NCI-H1930 (cell line): ENCODE data around the gene TSNAX.
"Not testable (repeated sequence)": the region's sequence is repeated elsewhere in the genome, so short reads cannot be mapped to it uniquely, and the experiment has no call there.

Experiments
- DNase-seq, 2 experiments: peaks; one replicate each; lab custom pipeline; 2025; lab: John Stamatoyannopoulos, UW

TSNAX gene

DNA sequence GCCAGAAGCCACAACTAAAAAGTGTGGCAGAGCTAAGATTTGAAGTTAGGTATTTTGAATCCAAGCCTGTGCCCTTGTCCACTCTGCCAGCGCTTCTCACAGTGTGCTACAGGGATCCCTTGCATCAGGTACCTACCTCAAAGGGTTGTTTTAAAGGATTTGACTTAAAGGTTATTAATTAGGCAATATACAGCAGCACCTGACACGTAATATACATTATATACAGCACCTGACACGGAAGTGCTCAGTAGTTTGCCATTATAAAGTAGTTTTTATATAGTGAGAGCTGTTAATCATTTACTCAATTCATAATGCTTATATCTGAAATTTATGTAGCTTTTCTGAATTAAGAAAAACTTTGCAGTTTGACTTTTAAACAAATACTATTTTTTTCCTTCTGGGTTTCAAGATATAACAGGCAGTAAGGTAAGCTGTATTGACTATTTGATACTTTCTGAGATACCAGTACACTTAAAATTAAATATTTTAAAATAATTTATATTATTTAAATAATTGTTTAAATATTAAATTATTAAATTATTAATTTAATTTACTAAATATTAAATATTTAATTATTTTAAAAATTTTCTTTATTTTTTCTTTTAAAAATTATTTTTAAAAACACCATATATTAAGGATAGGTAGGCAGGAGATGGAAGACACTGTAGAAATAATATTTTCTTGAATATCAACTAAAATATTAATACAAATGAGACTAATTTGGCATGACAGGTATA lies 33.3 kb downstream of the TSNAX start:
- no peak for DNase-seq

DNA sequence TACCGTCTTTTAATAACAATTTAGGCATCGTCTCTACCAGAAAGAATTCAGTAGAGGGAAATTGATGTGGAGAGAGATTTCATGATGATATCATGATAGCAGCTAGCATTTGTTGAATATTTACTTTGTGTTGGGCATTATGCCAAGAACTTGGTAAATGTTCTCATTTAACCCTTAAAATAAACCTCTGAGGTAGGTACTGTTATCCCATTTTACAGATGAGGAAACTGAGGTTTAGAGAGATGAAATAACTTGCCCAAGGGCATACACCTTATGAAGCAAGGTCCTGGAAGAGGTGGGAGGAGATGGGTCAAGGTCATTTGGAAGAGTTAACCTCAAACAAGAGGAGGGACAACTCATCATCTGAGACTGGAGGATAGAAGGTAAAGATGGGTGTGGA lies 34.8 kb downstream of the TSNAX start:
- DNase-seq = no peak

DNA sequence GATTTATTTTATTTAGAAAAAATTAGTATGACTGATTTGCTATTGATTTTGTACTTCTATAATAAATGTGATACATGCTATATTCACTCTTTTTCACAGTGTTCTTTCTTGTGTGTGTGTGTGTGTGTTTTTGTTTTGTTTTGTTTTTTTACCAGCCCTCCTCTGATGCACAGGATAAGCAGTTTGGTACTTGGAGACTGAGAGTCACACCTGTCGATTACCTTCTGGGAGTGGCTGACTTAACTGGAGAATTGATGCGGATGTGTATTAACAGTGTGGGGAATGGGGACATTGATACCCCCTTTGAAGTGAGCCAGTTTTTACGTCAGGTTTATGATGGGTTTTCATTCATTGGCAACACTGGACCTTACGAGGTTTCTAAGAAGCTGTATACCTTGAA lies 35.9 kb downstream of the TSNAX start:
- no peak for DNase-seq

DNA sequence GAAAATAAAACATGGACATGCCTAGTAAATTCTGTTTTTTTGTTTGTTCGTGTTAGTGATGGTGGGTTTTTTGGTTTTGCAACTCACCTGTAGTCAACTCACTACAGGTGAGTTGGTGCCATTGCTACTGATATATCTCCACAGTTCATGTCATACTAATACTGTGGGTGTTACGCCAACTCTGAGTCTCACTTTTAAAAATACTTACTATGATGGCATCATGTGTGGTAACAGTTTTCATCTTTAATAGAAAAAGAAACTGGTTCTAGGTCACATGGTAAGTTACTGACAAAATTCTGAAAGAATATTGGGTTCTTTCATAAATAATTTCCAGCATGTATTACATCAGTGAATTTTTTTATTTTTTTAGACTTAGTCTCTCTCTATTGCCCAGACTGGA lies 38.0 kb downstream of the TSNAX start:
- no peak for DNase-seq

DNA sequence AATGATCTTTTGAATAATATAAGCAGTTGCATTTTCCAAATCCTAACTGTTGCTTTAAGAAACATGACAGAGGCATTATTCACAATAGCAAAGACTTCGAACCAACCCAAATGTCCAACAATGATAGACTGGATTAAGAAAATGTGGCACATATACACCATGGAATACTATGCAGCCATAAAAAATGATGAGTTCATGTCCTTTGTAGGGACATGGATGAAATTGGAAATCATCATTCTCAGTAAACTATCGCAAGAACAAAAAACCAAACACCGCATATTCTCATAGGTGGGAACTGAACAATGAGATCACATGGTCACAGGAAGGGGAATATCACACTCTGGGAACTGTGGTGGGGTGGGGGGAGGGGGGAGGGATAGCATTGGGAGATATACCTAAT lies 41.8 kb downstream of the TSNAX start:
- DNase-seq = not testable (repeated sequence)

DNA sequence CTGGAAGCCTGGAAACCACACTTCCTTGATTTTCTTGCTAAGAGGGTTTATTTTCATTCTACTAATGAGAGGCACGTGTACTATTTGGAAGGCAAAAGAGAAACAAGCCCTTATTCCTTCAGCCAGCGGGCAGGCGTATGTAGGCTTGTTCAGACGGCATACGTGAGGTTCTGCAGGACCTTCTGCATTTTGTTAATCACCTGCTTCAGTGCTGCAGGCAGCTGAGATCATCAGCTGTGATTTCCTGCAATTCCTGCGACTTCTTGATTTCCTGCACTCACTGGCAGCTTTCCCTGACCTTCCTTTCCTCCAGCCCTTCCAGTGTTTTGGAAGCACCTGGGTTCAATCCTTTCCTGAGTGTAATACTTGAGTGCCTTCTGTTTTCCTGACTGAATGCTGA lies 43.4 kb downstream of the TSNAX start:
- no peak for DNase-seq

DNA sequence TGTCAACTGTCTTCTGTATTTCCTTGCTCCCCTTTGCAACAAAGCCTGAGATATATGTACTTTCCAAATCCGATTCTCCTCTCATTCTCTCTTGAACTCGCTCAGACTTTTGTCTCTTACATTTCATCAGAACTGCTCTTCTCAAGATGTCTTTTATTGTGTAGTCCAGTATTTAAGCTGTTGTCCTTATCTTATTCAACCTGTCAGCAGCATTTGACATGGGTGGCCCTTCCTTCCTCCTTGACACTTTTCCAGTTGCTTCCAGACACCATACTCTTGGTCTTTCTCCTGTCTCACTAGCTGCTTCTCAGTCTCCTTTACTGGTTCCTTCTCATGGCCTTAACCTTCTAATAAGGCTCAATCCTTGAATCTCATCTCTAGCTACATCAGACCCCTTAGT lies 47.0 kb downstream of the TSNAX start:
- no peak for DNase-seq

DNA sequence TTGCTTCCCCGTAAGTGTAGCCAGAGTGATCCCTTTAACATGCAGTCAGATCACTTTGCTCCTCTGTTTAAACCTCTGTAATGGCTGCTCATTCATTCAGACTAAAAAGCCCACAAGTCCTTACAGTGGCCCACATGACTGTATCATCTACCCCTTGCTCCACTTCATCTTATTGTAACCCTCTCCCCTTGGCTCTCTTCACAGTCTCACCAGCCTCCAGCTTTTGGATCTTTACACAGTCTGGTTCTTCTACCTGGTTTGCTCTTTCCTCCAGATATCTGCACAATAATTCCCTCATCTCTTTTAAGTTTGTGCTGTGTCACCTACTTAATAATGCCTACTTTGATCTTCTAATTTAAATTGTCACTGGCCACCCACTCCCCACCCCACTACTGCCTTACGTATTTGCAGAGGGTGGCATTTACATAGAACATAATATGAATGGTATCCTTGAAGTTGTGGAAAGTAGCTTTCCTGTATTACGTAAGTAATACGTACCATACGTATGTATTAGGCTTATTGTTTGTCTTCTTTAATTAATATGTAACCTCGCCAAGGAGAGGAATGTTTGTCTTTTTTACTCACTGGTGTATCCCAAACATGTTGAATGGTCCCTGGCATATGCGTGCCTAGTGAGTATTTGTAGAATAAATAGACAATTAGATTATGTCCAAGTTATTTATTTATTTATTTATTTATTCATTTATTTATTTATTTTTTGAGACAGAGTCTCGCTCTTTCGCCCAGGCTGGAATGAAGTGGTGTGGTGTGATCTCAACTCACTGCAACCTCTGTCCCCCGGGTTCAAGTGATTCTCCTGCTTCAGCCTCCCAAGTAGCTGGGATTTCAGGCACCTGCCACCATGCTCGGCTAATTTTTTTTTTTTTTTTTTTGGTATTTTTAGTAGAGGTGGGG lies 48.6 kb downstream of the TSNAX start:
- DNase-seq = no peak

DNA sequence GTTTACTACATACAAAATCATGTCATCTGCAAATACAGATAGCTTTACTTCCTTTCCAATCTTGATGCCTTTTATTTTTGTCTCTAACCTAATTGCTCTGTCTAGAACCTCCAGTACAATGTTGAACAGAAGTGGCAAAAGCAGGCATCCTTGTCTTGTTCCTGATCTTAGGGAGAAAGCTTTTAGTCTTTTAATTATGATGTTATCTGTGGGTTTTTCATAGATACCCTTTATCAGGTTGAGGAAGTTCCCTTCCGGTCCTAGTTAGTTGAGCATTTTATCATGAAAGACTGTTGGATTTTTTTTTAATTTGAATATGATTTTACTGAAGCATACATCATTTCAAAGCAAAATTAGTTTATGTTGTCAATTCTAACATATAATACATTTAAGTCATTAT lies 52.4 kb downstream of the TSNAX start:
- DNase-seq = no peak

DNA sequence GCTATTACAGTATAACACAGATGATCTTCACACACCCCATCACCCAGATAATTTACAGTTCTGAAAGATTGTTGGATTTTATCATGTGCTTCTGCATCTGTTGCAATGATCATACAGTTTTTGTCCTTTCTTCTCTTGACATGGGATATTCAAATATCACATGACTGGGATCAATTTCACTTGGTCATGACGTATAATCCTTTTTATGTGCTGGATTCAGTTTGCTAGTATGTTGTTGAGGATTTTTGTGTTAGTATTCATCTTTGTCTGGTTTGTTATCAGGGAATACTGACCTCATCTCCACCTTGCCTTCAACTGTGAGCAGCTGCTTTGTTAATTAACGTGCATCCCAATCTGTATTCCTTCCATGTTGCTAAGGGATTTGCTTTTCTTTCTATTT lies 53.4 kb downstream of the TSNAX start:
- DNase-seq = no peak

DNA sequence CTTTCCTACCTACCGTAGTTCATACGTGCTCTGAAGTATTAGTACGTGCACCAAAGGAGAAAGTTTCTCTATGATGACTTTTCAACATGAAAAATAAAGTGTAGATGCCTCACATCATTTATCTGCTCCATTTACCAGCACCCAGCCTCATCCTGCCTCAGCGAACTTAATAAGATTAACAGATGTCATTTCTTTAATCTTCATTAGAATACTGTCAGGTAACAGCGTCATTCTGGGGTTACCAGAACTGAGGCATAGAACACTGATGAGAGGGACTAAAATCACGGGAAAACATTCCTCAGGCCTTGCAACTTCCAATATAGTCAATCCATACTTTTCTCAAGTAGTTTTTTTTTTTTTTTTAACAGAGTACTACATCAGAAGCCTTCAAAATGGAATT lies 54.9 kb downstream of the TSNAX start:
- no peak for DNase-seq

DNA sequence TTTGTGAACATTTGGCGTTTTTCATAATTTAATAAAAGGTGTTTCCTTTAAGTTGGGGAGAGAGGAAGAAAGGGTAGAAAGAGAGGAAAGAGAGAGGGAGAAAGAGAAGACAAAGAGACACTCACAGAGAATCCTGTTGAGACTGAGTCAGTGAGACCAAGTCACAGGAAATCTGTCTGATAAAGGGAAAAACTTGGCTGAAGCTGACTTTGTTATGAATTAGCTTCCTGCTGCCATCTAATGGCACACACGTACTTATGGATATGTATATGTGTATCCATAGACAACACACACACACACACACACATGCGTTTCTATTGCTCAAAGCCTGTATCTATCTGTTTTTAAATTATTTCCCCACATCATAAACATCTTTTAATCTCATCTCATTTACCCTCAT lies 55.6 kb downstream of the TSNAX start:
- DNase-seq = peak in 1 of 2 experiments; percentile 5

DNA sequence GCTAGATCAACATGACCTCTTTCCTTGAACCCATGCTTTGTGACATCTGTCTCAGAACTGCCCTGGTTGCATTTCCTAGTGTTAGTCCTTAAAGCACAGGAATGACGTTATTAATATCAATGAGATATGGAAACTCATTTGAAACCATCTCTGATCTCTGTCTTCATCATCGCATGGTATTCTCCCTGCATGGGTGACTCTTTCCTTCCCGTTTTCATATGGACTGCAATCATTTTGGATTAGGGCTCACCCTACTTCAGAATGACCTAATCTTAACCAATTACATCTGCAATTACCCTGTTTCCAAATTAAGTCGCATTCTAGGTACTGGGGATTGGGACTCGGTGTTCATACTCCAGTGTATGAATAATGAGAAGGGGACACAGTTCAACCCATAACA lies 56.5 kb downstream of the TSNAX start:
- no peak for DNase-seq

DNA sequence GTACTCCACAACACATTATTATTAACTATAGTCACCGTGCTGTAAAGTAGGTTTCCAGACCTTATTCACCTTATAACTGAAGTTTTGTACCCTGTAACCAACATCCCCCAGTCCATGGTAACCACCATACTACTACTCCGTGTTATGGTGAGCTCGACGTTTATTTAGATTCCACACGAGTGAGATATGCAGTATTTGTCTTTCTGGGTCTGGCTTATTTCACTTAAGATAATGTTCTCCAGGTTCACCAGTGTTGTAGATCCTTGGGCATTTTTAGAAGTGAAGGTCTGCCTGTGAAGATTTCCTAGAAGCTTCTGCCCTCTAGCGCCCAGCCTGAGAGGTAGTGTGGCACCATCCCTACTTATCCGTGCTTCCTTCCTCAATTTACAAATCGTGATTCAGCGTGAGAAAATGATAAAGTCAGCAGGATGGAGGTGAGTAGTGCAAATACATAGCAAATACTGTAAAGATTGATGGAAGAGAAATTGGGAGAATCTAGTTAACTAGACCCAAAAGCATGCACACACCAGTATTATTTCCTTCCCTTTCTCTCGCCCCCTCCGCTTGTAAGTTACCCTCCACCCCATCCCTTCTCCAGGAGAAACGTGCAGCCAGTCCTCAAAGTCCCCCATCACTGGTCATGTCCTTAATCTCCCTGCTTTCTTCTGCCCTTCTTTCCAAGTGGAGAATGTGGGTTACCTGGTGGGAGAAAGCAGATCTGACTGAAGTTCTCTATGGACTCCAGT lies 62.2 kb downstream of the TSNAX start:
- no peak for DNase-seq

DNA sequence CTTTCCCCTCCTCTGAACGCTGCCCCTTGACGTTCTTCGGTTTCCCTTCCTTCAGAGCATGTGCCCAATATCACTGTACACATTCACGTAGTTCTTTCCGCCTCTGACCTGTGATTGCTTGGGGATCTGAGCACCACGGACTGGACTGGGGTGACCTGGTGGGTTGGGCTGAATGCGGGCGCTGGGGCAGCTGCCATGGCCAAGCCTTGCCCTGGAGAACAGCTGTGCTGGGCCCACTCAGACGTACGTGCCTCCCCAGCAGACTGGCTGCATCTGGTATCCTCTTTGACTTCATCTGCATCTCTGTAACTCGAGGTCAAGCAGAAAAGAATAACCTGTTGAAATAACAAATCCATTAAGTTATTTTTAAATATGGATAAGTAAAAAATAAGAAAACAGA lies 63.0 kb downstream of the TSNAX start:
- no peak for DNase-seq

DNA sequence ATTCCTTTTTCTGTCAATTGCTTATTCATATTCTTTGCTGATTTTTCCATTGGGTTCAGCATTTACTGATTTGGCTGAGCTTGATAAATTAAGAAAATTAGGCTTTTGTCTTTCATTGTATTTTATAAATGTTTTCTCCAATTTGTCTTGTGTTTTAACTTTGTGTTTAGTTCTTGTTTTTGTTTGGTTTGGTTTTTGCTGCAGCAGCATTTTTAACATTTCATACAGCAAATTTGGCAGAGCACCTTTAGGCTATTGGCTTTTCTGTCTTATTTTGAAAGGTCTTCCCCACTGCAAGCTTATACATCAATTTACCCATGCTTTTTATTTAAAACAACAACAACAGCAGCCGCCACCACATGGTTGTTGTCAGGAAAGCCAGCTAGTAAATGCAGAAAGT lies 64.3 kb downstream of the TSNAX start:
- no peak for DNase-seq

DNA sequence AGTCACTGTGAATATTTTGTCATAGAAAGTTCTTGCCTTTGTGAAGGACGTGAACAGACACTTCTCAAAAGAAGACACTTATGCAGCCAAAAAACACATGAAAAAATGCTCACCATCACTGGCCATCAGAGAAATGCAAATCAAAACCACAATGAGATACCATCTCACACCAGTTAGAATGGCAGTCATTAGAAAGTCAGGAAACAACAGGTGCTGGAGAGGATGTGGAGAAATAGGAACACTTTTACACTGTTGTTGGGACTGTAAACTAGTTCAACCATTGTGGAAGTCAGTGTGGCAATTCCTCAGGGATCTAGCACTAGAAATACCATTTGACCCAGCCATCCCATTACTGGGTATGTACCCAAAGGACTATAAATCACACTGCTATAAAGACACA lies 64.8 kb downstream of the TSNAX start:
- DNase-seq = not testable (repeated sequence)

DNA sequence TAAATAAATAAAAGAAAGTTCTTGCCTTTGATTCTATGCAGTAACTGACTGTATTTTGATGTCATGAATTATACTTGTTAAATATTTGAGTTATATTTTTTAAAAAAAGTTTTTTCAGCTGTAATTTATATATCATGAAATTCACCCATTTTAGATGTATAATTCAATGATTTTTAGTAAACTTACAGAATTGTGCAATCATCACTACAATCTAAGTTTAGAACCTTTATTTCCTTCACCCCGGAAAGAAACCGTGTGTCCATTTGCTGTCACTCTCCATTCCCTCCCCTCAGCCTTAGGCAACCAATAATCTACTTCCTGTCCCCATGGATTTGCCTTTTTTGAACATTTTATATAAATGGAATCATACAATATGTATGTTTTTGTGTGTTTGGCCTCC lies 65.7 kb downstream of the TSNAX start:
- DNase-seq = no peak

DNA sequence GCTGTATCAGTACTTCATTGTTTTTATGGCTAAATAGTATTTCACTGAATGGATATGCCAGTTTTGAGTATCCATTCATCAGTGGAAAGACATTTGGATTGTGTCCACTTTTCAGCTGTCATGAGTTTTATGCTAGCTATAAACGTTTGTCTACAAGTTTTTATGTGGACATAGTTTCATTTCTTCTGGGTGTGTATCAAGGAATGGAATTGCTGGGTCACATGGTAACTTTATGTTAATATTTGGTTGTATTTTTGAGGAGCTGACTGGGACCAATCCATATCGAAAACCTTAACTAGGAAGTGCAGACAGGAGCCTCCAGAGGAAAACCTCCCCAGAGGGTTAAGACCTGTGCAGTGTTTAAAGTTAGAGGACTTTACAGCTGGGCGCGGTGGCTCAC lies 66.3 kb downstream of the TSNAX start:
- no peak for DNase-seq

DNA sequence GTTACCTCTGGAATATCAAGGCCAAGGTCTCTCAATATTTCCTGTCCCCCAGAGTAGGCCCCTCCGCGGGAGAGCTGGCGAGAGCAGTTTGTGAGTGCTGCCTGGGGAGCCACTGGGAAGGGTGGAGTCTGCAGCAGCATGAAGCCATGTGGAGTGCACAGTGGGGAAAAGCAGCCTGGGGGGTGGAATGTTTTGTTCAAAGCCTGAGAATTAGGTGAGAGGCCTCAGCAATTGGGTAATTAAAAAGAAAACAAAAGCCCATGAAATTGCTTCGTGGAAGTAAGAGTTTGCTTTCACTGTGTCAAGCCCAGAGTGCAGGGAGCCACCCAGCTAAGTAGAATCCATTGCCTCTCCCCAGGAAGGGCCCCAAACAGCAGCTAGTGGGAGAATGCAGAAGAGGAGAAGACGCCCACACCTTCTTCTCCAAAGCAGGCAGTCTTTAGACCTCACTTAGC lies 67.9 kb downstream of the TSNAX start:
- DNase-seq = no peak

DNA sequence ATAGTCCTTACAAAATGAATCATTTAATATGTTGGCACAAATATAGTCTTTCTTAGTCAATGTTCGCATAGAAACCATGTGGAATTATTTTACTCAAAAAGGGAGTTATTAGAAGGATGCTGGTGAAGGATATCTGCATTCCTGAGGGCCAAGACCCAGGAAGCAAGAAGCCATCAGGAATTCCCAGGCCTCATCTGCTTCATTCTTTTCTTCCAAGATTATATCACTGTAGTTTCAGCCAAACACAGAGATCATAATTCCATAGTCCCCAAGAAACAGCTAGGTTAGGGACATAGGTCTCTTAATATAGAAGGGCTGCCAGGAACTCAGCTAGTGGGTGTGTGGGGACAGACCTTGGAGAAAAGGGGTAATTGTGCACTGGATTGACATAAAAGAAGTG lies 69.5 kb downstream of the TSNAX start:
- no peak for DNase-seq

DNA sequence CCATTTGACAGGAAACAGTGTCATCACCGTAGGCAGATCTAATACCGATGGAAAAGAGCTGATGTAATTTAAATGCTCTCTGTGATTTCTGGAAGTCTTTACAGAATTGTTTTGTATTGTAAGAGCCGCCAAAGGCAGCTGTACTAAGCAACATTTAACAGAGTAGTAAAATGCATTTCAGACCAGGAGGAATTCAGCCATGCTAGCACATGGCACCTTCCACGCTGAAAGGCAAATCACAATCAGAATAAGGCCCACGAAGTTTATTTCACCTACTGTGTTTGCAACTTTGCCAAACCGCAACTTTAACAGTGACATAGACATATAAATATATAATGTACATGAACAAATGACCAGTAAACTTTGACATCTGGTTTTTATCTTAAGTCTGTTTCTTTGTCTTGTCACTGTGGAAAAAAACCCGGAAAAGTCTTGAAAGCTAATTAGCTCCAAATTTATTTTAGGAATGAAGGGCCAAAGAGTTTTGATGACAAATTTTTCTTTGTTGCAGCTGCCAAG lies 72.0 kb downstream of the TSNAX start:
- no peak for DNase-seq
